HG03060 (cell line): ENCODE data around the gene PLEKHA1.

Experiments
- ATAC-seq: cut with Tn5 transposase; IDR thresholded peaks from one replicate; pipeline ENCODE4 v1.9.1; 2021; ENCODE audit warnings: low read depth, moderate number of reproducible peaks; ENCODE audit not compliant: unreplicated experiment

PLEKHA1 gene

DNA sequence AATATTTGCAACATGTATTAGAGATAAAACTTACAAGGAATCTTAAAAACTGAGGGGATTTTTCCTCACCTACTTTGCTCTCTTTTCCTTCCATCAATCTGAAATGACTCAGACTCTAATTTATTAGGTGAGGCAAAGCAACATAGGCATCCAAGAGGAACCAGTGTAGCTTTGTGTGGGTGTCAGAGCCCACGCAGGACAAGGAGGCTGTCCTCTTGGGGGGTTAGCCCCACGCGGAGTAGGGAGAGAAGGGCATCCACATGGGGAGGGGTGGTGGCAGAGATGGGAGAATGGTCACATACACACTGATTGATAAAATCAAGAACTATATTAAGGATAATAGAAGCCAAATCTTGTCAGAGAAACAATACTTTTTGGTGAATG is 46.1 kb downstream of the PLEKHA1 start:
- ATAC-seq = no peak

DNA sequence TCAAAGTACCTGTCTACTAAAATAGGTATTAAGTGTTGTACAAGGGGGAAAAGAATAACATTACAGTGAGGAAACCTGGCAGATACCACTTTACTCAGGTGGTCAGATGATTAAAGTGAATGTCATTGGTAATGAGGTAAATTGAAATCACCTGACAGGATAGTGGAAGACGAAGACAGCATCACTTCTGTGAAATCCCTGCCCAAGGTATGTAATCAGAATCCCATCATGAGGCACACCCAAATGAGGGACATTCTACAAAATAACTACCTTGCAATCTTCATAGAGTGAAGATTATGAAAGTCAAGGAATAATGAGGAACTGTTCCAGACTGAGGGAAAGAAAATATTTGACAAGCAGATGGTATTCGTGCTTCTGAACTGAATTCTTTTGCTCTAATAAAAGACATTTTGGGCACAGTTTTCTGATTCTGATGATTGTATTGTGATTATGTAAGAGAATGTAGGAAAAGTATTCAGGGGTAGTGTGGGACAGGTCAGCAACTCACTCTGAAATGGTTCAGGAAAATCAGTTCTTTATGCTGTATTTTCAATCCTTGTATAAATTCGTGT is 46.6 kb downstream of the PLEKHA1 start:
- no peak for ATAC-seq

DNA sequence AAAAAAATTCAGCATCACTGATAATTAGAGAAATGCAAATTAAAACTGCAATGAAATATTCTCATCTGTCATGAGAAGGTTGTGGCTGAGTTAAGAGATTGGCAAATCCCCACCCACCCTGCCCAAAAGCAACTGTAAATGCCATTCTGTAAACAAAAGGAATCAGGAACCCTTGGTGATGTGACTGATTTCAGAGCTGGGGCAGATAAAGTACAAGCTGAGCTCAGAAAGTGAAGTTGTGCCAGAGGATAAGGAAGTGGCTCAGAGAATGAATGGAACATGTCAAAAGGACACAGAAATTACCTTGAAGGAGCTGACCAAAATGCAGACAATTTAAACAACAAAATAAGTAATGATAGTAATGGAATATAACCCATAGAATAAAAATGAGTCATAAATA is 47.2 kb downstream of the PLEKHA1 start:
- ATAC-seq = no peak

DNA sequence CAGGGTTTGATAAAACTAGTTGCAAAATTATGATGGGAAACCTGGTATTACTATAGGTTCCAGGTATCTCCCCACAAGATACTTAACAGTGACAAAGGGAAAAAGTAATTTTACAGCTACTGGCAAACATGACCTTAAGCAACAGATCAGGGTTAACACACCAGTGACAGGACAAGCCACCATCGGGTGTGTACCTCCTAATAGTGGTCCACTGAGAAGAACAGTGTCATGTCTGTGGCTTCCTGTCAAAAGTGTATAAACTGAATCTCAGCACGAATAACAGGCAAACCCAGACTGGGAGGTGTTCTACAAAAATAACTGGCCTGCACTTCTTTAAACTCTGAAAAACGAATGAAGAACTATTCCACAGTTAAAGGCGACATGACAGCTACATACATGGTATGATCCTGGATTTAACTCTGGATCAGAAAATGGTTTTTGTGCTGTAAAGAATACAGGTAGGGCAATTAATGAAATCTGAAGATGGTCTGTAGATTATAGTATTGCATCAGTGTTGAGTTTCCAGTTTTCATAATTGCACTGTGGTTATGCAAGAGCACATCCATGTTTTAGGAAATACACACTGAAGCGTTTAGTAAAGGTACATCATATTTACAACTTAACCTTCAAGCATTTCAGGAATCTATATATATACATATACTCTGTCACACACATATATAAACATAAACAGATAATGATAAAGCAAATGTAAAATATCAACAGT is 47.9 kb downstream of the PLEKHA1 start:
- ATAC-seq = no peak

DNA sequence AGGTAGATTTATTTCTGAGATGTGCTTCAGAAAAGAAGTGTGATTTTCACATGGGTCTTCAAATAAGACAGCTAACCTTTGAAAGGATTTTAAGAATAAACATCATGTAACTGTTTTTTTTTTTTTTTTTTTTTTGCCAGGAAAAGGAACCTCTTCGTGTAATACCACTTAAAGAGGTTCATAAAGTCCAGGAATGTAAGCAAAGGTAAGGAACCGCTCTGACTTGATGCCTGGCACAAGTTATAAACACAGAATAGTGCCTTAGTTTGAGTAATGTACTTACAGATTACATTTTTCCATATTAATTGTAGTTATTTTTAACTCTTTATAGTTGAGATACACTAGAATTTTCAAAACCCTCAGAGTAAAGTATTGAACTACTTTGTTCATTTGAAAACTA is 49.6 kb downstream of the PLEKHA1 start:
- no peak for ATAC-seq

DNA sequence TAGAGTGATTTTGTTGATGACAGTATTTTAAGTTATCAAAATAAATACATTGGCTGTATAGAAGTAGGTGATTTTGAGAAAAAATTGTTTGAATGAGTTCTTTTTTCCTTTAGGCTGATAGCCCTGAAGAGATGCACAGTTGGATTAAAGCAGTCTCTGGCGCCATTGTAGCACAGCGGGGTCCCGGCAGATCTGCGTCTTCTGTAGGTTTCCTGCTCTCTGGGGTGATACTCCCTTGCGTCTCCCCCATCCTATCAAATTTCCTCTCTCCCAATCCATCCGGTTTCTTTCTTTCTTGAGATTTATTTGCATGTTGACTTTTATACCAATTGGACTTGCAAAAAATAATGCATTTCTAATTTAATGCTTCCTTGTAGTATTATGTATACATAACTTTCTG is 52.3 kb downstream of the PLEKHA1 start:
- ATAC-seq = no peak

DNA sequence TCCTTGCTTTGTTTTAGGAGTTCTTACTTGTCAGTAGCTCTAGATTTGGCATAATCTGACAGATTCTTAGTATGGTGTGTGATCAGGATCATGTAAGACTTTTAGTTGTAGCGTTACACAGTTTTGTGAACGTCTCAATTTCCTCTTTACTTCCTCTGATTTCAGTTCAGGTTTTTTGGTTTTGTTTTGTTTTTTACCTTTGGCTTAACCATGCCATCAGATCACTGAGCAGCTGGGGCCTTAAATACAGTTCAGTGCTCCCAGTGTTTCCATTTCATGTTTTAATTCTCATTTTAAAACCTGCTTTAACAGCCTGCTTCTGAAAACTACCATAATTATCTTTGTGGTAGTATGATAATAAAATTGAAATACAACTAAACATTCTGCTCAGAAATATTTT is 52.8 kb downstream of the PLEKHA1 start:
- no peak for ATAC-seq

DNA sequence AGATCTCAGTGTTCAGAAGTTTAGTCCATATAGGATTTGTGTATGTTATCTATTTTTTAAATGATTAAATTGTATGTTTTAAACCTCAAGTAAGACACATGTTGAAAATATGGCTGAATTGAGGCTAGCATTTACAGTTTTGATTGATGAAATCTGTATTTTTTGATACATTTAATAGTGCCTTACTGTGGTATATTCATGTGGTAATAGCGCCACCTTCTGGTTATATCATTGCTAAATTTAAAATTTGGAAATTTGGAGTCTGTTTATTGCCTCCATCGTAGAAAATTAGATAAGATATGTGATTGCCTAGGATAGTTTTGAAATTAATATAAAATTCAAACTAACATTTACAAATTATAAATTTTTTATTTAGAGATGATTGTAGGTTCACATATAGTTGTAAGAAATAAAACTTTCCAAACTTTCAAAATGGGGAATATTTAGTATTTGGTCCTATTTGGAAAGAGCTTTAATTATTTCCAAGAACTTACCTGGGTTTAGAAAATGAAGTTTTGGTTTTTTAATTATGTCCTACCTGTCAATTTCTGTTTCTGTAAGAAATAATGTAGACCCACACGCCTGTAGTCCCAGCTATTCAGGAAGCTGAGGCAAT is 60.8 kb downstream of the PLEKHA1 start:
- no peak for ATAC-seq

DNA sequence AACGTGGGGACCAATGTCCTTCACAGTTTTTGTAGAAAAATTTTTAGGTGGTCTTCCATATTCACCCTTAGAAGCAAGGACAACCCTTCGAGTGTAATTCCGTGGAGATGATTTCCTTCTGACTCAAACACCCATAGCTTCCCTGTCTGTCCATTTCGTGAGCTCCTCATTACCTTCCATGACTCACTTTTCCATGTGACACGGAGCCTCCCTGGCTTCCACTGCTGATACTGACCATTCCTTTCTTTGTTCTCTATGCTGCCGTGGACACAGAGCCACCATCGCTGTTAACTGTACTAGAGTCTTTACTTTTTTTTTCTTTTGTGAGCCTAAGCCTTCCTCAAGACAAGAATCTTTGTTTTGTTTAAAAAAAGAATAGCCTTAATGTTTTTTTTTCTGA is 67.5 kb downstream of the PLEKHA1 start:
- ATAC-seq = no peak

DNA sequence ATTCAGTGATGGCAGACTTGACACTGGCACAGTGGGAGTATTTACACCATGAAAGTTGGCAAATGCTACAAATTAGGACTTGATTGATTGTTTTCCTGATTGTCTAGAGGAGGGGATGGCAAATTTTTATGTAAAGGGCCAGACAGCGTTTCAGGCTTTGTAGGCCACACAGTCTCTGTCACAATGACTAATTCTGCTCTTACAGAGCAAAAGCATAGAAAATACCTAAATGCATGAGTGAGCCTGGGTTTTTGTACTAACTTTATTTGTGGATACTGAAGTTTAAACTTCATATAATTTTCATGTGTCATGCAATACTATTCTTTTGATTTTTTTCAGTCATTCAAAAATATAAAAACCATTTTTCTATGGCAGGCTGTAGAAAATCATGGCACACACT is 71.0 kb downstream of the PLEKHA1 start:
- no peak for ATAC-seq

DNA sequence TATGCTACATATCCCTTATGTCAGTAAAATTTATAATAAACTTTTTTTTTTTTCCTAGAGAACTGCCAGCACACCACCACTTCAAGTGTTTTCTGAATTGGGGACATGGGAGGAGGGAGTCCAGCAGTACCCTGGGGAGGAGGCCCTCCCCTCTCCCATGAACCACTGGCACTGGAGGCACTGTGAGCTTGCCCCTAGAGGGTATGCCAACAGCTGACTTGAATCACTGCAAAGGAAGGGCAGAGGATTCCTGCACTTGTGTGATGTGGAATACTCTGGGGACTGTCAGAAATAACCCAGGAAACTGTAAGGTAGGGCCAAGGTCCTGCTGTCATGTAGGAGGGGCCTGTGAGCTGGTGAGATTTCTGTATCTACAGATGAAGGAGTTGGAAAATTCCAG is 71.4 kb downstream of the PLEKHA1 start:
- no peak for ATAC-seq

DNA sequence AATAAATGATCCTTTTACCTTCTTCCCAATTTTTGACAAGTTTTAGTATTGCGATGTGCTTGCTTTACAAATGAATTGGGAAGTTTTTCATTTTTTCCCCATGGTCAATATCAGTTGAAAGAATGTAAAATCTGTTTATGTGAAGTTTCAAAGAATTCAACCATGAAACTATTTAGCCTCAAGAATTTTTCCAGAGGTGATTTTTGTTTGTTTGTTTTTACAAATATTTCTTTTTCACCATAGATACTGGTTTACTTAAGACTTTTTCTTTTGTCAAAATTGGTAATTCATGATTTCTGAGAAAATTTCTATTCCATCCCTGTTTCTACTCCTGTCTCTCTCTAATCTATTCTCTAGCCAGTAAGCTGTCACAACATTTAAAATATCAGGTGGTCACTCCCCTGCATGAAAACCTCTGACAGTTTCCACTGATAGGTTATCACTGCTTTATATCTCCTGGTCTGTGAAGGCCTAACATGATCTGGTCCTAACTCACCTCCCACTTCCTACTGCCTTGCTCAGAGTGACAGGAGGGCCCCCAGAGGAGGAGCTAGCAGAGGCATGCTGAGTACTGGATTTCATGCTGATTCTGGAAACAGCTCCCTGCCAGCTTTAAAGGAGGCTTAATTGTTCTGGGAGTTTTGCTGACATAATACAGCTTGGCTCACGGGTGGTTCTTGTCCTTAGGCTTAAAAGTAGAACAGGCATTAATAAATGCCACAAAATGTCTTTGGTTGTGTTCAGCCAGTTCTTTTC is 72.3 kb downstream of the PLEKHA1 start:
- no peak for ATAC-seq

DNA sequence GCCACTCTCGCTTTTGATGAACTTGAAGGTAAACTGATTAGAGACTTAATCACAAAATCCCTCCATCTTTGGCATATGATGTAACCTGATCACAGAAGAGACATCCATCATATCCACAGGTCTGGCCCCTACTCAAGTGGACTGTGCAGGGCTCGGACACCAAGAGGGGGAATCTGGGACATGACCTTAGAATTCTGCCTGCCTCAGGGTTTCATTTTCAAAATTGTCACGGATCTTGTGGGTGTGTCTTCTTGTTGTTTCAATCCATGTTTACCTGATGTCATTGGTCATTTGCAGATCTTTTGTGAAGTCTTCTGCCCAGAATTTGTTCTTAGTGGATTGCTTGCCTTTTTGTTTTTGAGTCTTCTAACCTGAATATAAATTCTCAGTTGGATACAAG is 74.1 kb downstream of the PLEKHA1 start:
- no peak for ATAC-seq

DNA sequence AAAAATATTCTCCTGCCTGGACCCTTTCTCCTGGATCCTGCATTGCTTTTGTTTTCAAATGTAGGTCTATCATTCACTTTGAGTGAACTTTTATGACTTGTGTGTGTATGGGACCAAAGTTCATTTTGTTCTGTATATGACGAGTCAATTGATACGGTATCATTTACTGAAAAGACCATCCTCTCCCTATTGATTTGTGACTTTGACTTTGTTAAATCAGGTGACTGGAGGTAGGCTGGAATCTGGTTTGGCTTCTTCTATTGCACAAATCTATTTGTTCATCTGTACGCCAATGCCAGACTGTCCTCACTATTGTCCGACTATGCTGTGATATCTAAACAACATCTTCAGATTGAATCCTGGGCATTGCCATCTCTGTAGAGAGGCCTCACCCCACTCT is 74.6 kb downstream of the PLEKHA1 start:
- no peak for ATAC-seq

DNA sequence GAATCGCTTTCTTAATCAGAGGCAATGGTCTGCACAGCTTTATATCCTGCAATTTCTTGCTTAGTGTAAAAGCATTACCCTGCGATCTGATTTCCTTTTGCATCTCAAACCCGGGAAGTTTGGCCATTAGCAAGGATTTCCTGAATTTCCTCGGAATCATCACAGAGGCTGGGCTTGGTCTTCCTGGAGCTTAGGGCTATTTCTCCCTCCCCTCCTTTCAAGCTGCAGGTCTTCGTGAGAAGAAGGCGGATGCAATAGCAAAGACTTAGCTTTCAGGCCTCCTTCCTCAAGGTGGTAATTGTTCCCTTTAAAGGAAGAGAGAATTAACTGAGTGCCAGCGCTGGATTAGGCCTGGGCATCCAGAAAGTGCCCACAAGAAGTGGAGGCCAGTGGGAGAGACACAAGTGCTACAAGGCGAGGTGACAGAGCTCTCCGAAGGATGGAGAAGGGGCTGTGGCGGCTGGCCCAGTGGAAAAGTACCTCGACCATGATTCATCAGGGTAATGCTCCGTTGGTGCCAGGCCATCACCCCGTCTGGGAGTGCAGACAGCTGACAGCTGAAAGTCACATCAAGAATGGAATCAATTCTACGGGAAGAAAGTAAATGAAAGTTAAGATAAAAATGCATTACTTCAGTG is 76.0 kb downstream of the PLEKHA1 start:
- no peak for ATAC-seq

DNA sequence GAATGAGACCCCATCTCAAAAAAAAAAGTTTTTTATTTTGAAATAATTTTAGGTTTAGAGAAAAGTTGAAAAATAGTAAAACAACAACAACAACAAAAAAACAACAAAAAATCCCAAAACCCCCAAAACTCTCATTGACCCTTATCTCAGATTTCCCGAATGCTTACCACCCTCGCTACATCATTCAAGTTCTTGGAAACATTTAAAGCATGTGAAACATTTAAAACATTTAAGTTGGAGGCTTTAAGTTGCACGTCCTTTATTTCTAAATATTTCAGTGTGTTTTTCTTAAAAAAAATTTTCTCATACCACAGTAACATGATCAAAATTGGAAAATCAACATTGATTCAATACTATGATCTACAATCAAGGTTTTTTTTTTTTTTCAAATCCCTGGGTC is 79.6 kb downstream of the PLEKHA1 start:
- ATAC-seq = no peak

DNA sequence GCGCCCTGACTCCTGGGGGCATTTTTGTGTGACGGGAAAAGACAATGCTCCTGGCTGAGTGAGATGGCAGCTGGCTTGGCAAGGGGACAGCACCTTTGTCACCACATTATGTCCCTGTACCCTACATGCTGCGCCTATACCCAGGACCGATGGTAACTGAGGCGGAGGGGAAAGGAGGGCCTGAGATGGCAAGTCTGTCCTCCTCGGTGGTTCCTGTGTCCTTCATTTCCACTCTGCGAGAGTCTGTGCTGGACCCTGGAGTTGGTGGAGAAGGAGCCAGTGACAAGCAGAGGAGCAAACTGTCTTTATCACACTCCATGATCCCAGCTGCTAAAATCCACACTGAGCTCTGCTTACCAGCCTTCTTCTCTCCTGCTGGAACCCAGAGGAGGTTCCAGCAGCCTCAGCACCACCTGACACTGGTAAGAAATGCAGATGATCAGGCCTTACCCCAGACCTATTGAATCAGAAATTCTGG is 80.1 kb downstream of the PLEKHA1 start, which contains the start of gene ARMS2:
ARMS2 (plus strand) TSS at position 51 of the 478 bp plus-strand sequence; CDS start at position 126, 75 bp downstream.
- ATAC-seq = no peak

DNA sequence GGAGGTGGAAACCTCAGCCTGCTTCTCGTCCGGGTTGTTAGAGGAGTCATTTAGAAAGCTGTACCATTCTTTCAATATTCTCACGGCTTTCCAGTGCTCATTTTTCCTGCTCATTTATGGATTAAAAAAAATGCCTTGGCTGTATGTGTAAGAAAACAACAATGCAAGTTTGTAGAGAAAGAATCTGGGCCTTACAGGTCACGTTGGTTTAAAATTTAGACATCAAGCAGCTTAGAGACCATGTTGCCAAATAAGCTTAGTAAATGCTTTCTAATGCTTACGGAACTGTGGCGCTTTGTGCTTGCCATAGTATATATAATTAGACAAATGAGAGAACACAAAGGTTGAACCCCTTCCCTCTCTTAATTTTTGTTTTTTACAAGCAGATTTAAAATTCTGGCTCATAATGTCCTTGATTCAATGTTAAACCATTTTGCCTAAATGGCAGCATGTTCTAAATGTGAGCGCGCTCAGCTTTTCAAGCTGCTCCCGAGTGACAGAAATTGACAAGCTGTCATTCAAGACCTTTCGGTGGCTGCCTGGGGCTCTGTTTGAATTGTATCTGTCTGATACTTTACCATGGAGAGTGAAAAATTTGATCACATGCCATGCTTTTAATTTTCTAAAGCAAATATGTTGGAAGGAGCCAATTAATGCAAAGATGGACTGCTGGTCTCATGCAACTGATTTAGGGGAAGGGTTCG is 81.0 kb downstream of the PLEKHA1 start:
- no peak for ATAC-seq

DNA sequence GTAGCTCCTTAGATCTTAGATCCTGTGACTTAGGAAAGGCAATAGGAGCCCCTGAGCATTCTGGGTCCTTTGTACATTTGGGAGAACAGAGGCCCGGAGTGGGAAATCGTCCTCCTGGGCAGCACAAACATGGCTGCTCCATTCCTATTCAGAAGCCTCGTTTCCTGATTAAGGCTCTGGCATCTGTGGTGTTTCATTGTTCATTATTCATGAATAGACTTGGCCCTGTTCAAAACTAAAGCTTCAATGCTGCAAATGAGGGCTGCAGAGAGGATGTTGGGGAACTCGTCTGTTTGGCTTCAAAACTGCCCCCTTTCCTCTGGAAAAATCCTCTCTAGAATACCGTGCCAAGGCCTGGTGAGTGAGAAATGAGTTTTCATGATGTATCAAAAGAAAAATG is 83.4 kb downstream of the PLEKHA1 start:
- ATAC-seq = no peak

DNA sequence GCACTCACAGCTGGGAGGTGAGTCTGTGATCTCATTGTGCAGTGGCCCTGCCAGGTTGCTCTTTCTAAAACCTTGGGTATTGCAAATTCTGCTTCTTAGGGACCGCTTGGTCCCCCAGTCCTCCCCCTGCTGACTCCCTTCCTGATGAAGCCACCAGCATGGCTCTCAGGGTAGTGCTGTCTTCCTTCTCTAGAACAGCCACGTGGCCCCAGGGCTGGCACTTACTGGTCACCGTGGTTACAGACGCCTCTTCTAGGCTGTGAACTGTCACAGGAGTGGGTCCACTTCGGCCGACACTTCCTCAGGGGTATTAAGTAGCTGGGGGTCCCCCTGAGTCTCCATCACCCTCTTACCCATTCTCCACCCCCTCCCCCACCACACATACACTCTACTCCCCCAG is 84.2 kb downstream of the PLEKHA1 start:
- no peak for ATAC-seq
